Muscle layer of duodenum (tissue), 2 donors: ENCODE measurements around the gene SULT1A2.

ENCODE experiments used
- H3K27ac ChIP-seq: one replicate; pipeline ENCODE4 v1.7.0; 2013; ENCODE audit warnings: mild to moderate bottlenecking, low read length
- H3K27me3 ChIP-seq: one replicate; pipeline ENCODE4 v1.7.0; 2013; ENCODE audit warnings: low read depth, mild to moderate bottlenecking, control low read depth, low read length
- H3K36me3 ChIP-seq, 2 donors: one replicate each; pipeline ENCODE4 v1.7.0; 2013; ENCODE audit warnings: low read length in 2 of 2, control low read depth in 1 of 2, mild to moderate bottlenecking in 1 of 2; ENCODE audit not compliant: insufficient read depth in 2 of 2, control insufficient read depth in 1 of 2
- H3K4me1 ChIP-seq, 2 donors: one replicate each; pipeline ENCODE4 v1.7.0; 2013; ENCODE audit warnings: low read length in 2 of 2, mild to moderate bottlenecking in 2 of 2, control low read depth in 1 of 2, moderate library complexity in 1 of 2; ENCODE audit not compliant: insufficient read depth in 2 of 2, control insufficient read depth in 1 of 2
- H3K4me3 ChIP-seq, 2 donors: one replicate each; pipeline ENCODE4 v1.7.0; 2013; ENCODE audit warnings: low read length in 2 of 2, low read depth in 1 of 2, mild to moderate bottlenecking in 1 of 2
- H3K9me3 ChIP-seq, 2 donors: one replicate each; pipeline ENCODE4 v1.7.0; 2013; ENCODE audit warnings: low read length in 2 of 2, control low read depth in 1 of 2, mild to moderate bottlenecking in 1 of 2; ENCODE audit not compliant: control insufficient read depth in 1 of 2
- donor health status: healthy.

Gene SULT1A2

DNA sequence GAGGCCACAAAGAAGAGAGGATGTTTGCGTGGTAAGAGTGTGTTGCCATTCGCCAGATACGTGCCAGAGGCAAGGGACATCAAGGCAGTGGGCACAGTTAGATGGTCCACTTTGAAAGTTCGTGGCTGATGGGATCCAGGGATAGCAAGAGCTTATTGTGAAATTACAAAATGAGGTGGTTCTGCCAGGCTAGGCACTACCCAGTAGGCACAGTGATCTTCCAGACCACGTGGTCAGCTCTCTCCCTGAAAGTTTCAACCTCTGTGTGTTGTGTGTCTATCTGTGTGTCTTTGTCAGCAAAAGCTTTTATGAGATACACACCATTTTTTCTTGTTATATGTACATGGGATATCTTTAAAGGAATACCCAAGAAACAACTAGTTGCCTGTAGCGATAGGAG lies 33.6 kb downstream of the SULT1A2 start:
- Histone ChIP-seq H3K9me3 (peaks cover 0 to 6% of the 10 kb centered on the region in 2 donors), H3K27ac (no peak overlapping the region), H3K27me3 (no peaks in the 10 kb centered on the region), H3K4me3 (no peak overlapping the region), H3K4me1 (no peaks in the 10 kb centered on the region), H3K36me3 (peaks cover 5 to 23% of the 10 kb centered on the region in 2 donors)

DNA sequence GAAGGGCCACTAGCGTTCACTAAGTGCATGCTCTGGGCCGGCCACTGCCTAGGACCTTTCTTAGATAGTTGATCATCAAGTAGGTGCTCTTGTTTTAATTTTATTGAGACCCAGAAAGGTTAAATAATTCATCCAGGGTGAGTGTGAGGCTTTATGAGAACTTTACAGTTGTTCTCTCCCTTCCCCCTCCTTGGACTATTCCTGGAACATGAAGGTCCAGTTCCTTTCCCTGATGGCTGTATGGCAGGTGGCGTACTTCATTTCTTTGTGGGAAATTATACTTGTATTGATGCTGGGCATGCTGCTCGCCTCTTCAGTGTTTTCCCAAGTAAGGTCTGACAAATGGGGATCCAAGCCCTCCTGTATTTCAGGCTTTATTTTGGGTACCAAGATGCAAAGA lies 34.7 kb downstream of the SULT1A2 start:
- peaks cover 5 to 24% of the 10 kb centered on the region in 2 donors for H3K36me3 ChIP-seq
- peaks cover 0 to 4% of the 10 kb centered on the region in 2 donors for H3K9me3 ChIP-seq
- no peaks in the 10 kb centered on the region for H3K4me1 ChIP-seq
- H3K27me3 ChIP-seq = no peaks in the 10 kb centered on the region
- H3K4me3 ChIP-seq = no peak overlapping the region
- no peak overlapping the region for H3K27ac ChIP-seq

DNA sequence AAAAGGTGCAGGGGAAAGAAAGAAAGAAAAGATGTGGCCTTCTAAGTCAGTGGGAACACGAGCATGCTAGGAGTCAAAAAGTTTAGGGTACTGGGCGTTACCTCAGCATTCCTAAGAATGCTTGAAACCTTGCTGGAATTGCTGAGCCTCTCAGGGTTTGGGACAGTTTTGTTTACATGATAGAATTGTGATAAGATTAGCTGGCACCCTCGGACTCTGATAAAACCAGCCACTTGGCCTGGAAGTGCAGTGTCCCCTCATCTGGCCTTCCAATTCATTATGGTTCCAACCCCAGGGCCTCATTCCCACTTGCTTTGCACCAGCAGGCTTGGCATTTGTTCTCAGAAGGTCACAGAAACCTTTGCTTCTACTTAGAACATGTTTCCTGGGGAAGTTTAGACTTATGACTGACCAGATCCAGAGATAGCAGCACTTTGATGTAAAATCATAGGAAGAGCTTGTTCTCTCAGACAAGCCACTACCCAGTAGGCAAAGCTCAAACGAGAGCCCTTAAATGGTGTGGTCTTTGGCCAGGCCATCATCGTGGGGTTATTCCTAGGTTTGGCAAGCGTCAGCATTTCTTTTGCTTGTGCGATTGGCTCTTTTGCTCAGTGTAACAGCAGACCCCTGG lies 35.2 kb downstream of the SULT1A2 start:
- H3K36me3 ChIP-seq = peaks cover 5 to 24% of the 10 kb centered on the region in 2 donors
- H3K27ac ChIP-seq = no peak overlapping the region
- H3K9me3 ChIP-seq = peaks cover 0 to 2% of the 10 kb centered on the region in 2 donors
- no peak overlapping the region for H3K4me3 ChIP-seq
- H3K4me1 ChIP-seq = peaks cover 0 to 4% of the 10 kb centered on the region in 2 donors
- no peaks in the 10 kb centered on the region for H3K27me3 ChIP-seq

DNA sequence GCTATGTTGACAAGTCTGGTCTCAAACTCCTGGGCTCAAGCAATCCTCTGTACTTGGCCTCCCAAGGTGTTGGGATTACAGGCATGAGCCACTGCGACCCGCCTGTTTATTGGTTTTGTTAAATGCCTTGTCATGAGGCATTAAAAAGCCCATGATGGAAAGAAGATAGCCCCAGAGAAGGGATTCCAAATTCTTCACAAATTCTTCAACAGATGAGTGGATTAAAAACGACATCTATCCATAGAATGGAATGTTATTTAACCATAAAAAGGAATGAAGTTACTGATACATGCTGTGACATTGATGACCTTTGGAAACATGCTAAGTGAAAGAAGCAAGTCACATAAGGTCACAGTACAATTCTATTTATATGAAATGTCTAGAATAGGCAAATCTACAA lies 38.4 kb downstream of the SULT1A2 start:
- Histone ChIP-seq H3K27me3 (no peaks in the 10 kb centered on the region), H3K27ac (no peak overlapping the region), H3K36me3 (peaks cover 5 to 11% of the 10 kb centered on the region in 2 donors), H3K4me3 (no peak overlapping the region), H3K4me1 (peaks cover 5 to 12% of the 10 kb centered on the region in 2 donors), H3K9me3 (no peaks in the 10 kb centered on the region)

DNA sequence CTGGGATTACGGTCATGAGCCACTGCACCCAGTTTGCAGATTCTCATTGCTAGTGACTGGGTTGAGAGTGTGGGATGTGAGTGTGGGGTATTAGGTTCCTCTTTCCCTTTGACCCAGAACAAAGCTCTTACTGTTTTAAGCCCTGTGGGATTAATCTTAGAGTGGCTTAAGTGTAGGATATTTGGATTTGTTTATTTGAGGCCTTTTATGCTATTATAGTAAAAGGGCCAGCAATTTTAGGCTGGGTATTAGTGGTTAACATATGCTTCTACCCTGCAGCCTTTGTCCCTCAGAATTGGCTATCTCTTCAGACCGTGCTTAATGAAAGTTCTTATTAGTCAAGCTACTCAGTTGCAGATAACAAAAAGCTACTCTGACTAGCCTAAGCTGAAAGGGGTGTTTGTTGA lies 39.9 kb downstream of the SULT1A2 start:
- Histone ChIP-seq H3K9me3 (no peaks in the 10 kb centered on the region), H3K27ac (no peak overlapping the region), H3K27me3 (no peaks in the 10 kb centered on the region), H3K4me3 (no peak overlapping the region), H3K36me3 (peaks cover 5 to 11% of the 10 kb centered on the region in 2 donors), H3K4me1 (peaks cover 5 to 12% of the 10 kb centered on the region in 2 donors)

DNA sequence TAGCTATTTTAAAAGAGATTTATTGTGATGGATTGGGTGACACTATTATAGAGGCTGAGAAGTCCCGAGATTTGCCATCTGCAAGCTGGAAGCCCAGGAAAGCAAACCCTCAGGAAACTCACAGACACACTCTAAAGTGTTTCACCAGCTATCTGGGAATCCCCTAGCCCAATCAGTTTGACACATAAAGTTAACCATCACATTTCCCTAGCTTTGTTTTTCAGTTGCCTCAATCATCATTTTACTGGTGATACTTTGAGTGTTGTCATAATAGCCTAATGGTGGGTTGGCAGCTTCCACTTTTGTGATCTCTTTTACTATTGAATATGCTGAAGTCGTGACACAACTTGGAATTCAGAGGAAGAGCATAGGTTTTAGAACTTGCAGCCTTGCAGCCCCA lies 41.3 kb downstream of the SULT1A2 start:
- no peak overlapping the region for H3K4me3 ChIP-seq
- no peaks in the 10 kb centered on the region for H3K9me3 ChIP-seq
- H3K27ac ChIP-seq = no peak overlapping the region
- peaks cover 5 to 11% of the 10 kb centered on the region in 2 donors for H3K36me3 ChIP-seq
- H3K27me3 ChIP-seq = no peaks in the 10 kb centered on the region
- peaks cover 5 to 12% of the 10 kb centered on the region in 2 donors for H3K4me1 ChIP-seq

DNA sequence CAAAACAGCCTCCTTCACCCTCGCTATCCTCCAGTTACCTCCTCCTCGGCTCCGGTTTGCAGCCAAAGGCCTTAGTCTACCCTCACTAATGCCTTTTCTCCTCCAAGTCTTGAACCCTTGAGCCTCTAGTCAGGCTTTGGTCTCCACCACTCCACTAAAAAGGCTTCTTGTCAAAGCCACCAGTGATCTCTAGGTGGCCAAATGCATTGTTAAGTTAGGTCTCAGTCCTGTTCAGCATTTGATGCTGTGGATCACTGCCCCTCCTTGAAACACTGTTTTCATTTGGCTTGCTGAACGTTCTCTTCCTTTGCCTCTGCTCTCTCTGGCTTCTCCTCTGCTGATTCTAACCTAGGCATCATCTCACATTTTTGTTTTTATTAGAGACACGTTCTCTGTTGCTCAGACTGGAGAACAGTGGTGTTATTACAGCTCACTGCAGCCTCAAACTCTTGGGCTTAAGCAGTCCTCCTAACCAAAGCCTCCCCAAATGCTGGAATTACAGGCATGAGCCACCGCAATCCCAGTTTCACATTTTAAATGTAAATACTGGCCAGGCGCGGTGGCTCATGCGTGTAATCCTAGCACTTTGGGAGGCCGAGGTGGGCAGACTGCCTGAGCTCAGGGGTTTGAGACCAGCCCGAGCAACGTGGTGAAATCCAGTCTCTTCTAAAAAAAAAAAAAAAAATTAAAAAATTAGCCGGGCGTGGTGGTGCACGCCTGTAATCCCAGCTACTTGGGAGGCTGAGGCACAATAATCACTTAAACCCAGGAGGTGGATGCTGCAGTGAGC lies 42.0 kb downstream of the SULT1A2 start:
- Histone ChIP-seq H3K9me3 (no peaks in the 10 kb centered on the region), H3K27me3 (no peaks in the 10 kb centered on the region), H3K27ac (no peak overlapping the region), H3K4me3 (peak overlapping the region; percentile 64 to 67), H3K36me3 (peaks cover 5 to 11% of the 10 kb centered on the region in 2 donors), H3K4me1 (peaks cover 5 to 12% of the 10 kb centered on the region in 2 donors)

DNA sequence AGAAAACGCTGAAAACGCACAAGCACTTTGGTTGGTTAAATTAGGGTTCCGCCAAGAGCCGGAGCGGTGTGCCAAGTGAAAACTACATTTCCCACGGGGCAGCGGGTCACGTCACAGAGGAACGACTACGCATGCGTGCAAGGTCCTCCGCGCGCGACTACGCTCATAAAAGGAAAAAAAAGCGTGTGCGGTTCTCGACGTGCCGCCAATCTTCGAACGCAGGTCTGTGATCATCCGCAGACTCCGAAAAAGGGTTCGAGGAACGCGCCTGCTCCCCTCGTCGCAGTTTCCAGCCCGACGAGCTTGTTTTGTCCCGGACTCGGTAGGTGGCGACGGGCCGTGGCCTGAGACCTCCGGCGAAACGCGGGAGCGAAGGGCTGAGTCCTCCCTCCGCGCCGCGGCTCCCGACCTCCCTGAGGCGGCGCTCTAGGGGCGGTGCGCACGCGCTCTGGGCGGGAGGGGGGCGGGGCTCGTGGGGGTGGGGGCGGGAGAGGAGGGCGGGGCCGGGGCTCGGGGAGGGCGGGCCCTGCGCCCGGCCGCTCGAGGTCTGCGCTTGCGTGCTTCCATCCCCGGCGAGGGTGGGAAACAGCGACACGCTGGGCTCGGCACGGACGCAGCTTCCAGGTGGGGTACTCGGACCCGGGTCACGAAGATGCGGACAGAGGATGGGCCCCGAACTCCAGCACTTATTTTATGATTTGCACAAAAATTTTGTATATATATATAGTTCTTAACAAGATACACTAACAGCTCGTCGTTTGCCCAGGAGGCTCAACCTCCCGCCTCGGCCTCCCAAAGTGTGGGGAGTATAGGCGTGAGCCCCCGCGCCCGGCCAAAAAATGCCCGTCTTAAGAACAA lies 42.8 kb downstream of the SULT1A2 start, which contains the start of gene SGF29:
TSS of gene SGF29 (plus strand) at position 145 of the 858 bp plus-strand sequence. CDS start 27,150 bp downstream, outside the sequence.
- H3K27ac ChIP-seq = peak within 1 kb of the TSS; percentile 85
- H3K4me1 ChIP-seq = peaks cover 5 to 12% of the 10 kb centered on the region in 2 donors
- peak within 1 kb of the TSS; percentile 64 to 71 for H3K4me3 ChIP-seq
- no peaks in the 10 kb centered on the region for H3K9me3 ChIP-seq
- peaks cover 5 to 9% of the 10 kb centered on the region in 2 donors for H3K36me3 ChIP-seq
- H3K27me3 ChIP-seq = no peaks in the 10 kb centered on the region

DNA sequence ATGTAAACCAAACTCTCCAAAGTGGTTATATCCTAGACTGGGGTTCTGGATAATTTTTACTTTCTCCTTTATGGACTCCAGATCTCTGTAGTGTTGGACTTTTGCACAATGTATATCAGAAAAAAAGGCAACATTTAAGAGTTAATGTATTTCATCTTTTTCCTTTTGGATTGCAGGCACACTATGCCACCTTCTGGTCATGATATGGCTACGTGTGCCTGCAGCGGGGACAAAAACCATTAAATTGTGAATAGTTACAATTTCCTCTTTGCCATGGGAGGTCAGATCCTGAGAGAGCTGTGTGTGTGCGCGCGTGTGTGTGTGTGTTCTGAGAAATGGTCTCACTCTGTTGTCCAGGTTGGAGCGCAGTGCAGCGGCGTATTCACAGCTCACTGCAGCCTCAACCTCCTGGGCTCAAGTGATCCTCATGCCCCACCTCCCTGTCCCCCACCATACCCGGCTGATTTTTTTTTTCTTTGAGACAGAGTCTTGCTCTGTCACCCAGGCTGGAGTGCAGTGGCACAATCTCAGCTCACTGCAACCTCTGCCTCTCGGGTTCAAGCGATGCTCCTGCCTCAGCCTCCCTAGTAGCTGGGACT lies 47.5 kb downstream of the SULT1A2 start:
- Histone ChIP-seq H3K4me3 (no peak overlapping the region), H3K4me1 (peaks cover 0 to under 1% of the 10 kb centered on the region in 2 donors), H3K9me3 (no peaks in the 10 kb centered on the region), H3K27me3 (no peaks in the 10 kb centered on the region), H3K36me3 (no peaks in the 10 kb centered on the region), H3K27ac (no peak overlapping the region)

DNA sequence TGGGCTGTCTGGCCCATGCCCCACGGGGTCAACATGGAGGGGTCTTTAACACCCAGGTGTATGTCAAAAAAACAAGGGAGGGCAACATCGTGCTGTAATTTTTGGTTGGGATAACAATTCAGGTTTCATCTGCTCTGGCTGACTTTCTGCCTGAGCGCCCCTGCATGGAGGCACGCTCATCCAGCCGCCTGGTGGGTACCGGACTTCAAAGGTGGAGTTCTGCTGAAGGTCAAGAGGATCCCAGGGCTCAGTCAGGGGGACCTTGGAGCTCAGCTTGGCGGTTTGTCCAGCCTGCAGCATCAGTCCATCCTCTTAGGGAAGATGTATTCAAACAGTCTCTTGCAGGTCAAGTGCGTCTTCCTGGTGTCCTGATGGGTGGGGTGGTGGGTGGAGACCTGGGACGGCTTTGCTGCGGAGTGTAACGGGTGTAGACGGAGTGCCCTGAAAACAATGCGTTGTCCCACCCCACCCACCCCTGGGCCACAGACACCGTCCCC lies 48.5 kb downstream of the SULT1A2 start:
- H3K36me3 ChIP-seq = no peaks in the 10 kb centered on the region
- H3K27me3 ChIP-seq = no peaks in the 10 kb centered on the region
- H3K4me3 ChIP-seq = no peak overlapping the region
- H3K27ac ChIP-seq = no peak overlapping the region
- H3K4me1 ChIP-seq = no peaks in the 10 kb centered on the region
- no peaks in the 10 kb centered on the region for H3K9me3 ChIP-seq
